OCI-LY7 (cell line): Measurements from ENCODE around the gene DVL2. TPM values are rescaled to one million over a fixed set of nuclear protein-coding genes. Genes with fewer than 3 reads are reported as not detected.
"Not testable (repeated sequence)": the region's sequence is repeated elsewhere in the genome, so short reads cannot be mapped to it uniquely, and the experiment has no call there.

Experiments used
- BruUV-seq: library from RNA; stranded (reverse); fragments of 400-500 nt; replicated peaks from 2 replicates; lab custom pipeline; 2021; lab: Mats Ljungman, UMichigan
- CTCF ChIA-PET: fragments of 300-600 bp; sonication (Branson Sonifier 250); formaldehyde crosslinking; loops from one replicate; lab custom pipeline; 2022; ENCODE audit warnings: antibody characterized with exemption; ENCODE audit not compliant: unreplicated experiment; lab: Charles Lee
- POLR2A ChIA-PET: fragments of 300-600 bp; sonication (Branson Sonifier 250); formaldehyde crosslinking; loops from one replicate; lab custom pipeline; 2022; ENCODE audit warnings: antibody characterized with exemption; lab: Charles Lee
- DNase-seq: peaks from one replicate; pipeline ENCODE4 v3.0.0-alpha.2; 2015; ENCODE audit warnings: low spot score
- H2AFZ ChIP-seq: fragments of 200-600 bp; sonication (generic), shearing (Covaris generic); 2 replicates; pipeline ENCODE4 v1.6.1; 2014; ENCODE audit warnings: mild to moderate bottlenecking, antibody characterized with exemption, low read length, moderate library complexity
- H3K27ac ChIP-seq: fragments of 200-600 bp; sonication (generic); 2 replicates; pipeline ENCODE4 v1.5.1; 2014; ENCODE audit warnings: mixed run types, low read depth, mild to moderate bottlenecking, moderate library complexity, low read length, inconsistent platforms; ENCODE audit not compliant: poor library complexity, severe bottlenecking
- H3K36me3 ChIP-seq: fragments of 200-600 bp; sonication (generic); 2 replicates; pipeline ENCODE4 v1.6.1; 2014; ENCODE audit warnings: mild to moderate bottlenecking, antibody characterized with exemption, low read length, moderate library complexity, mixed read lengths; ENCODE audit not compliant: insufficient read depth
- H3K4me1 ChIP-seq: fragments of 200-600 bp; sonication (generic); 2 replicates; pipeline ENCODE4 v1.5.1; 2014; ENCODE audit warnings: mild to moderate bottlenecking, low read length; ENCODE audit not compliant: insufficient read depth, poor library complexity, severe bottlenecking
- H3K4me2 ChIP-seq: fragments of 200-600 bp; sonication (generic); 2 replicates; pipeline ENCODE4 v1.6.1; 2014; ENCODE audit warnings: mild to moderate bottlenecking, low read length
- H3K4me3 ChIP-seq: fragments of 200-600 bp; sonication (generic); 2 replicates; pipeline ENCODE4 v1.5.1; 2014; ENCODE audit warnings: mild to moderate bottlenecking, low read depth, low read length; ENCODE audit not compliant: poor library complexity, severe bottlenecking
- H3K79me2 ChIP-seq: fragments of 200-600 bp; sonication (generic); 2 replicates; pipeline ENCODE4 v1.6.1; 2016; ENCODE audit warnings: low read depth, mild to moderate bottlenecking, low read length, moderate library complexity, mixed read lengths; ENCODE audit not compliant: insufficient read depth
- H3K9me2 ChIP-seq: fragments of 200-600 bp; sonication (generic); 2 replicates; pipeline ENCODE4 v1.6.1; 2016; ENCODE audit warnings: mild to moderate bottlenecking, low read length, mixed read lengths; ENCODE audit not compliant: insufficient read depth
- H3K9me3 ChIP-seq: fragments of 200-600 bp; sonication (generic); 2 replicates; pipeline ENCODE4 v1.6.1; 2014; ENCODE audit warnings: mild to moderate bottlenecking, mixed run types, low read length, mixed read lengths
- H4K20me1 ChIP-seq: fragments of 200-600 bp; sonication (generic); 2 replicates; pipeline ENCODE4 v1.6.1; 2014; ENCODE audit warnings: mild to moderate bottlenecking, antibody characterized with exemption, low read length, moderate library complexity, mixed read lengths; ENCODE audit not compliant: insufficient read depth
- CTCF ChIP-seq: fragments of 200-600 bp; sonication (generic); conservative IDR thresholded peaks from 2 replicates; pipeline ENCODE4 v1.5.1; 2014; ENCODE audit warnings: mild to moderate bottlenecking, antibody characterized with exemption, low read length, moderate library complexity, mixed read lengths
- EZH2phosphoT487 ChIP-seq: fragments of 200-600 bp; sonication (generic); IDR thresholded peaks from 2 replicates; pipeline ENCODE4 v1.6.1; 2018; ENCODE audit warnings: low read depth, borderline replicate concordance, mild to moderate bottlenecking, mixed run types, antibody characterized with exemption, low read length, moderate library complexity, mixed read lengths
- intact Hi-C: fragments of 100-400 bp; cut with micrococcal nuclease; formaldehyde crosslinking; loops from one replicate; pipeline ENCODE4 v1.10.0; 2022; ENCODE audit not compliant: unreplicated experiment
- total RNA-seq, 2 experiments: library from RNA; depleted of rRNA in 1 of 2; stranded (reverse); fragments of >200 nt in 1 of 2; shearing (Covaris generic) in 1 of 2; gene quantifications; 2 replicates each; pipeline ENCODE4 v1.2.3, GENCODE V29; 2014 to 2022

DVL2 gene
- total RNA-seq, 2 experiments from 2014 or later = 98.8 to 99.9 TPM

GRCh38 chr17:7184091-7184488 lies 50.2 kb downstream of the DVL2 start:
- no peak for TF ChIP-seq EZH2phosphoT487
- no peak overlapping the region for H2AFZ ChIP-seq
- no peaks in the 10 kb centered on the region for H3K4me1 ChIP-seq
- DNase-seq = no peak
- no TSS peak for BruUV-seq
- no peak overlapping the region for H3K4me2 ChIP-seq
- no peaks in the 10 kb centered on the region for H4K20me1 ChIP-seq
- H3K36me3 ChIP-seq = no peaks in the 10 kb centered on the region
- intact Hi-C loops = no loop called here
- no peak overlapping the region for H3K4me3 ChIP-seq
- CTCF ChIA-PET = no interaction called here
- no peaks in the 10 kb centered on the region for H3K9me2 ChIP-seq
- no peaks in the 10 kb centered on the region for H3K9me3 ChIP-seq
- POLR2A ChIA-PET = no interaction called here
- no peaks in the 10 kb centered on the region for H3K79me2 ChIP-seq
- H3K27ac ChIP-seq = no peak overlapping the region

- CTCF ChIA-PET = no interaction called here
- POLR2A ChIA-PET = no interaction called here
- H3K4me2 ChIP-seq = no peak overlapping the region
Measured at GRCh38 chr17:7183433-7184090, 50.8 kb downstream of the DVL2 start.

GRCh38 chr17:7182101-7182500 lies 52.2 kb downstream of the DVL2 start:
- H3K4me3 ChIP-seq, H3K36me3 ChIP-seq, H3K4me2 ChIP-seq, H3K27ac ChIP-seq, BruUV-seq, DNase-seq, H4K20me1 ChIP-seq, H3K9me3 ChIP-seq, H3K9me2 ChIP-seq, CTCF ChIA-PET, H2AFZ ChIP-seq, H3K79me2 ChIP-seq, intact Hi-C loops, H3K4me1 ChIP-seq: not testable (repeated sequence)
- POLR2A ChIA-PET = interaction anchor here (0.6 kb wide), 1 partner anchor 33 kb away, joined by 3 read pairs; no protein-coding TSS in a partner anchor

More at GRCh38 chr17:7183433-7184090, 50.8 kb downstream of the DVL2 start:
- H3K36me3 ChIP-seq = no peaks in the 10 kb centered on the region
- no peaks in the 10 kb centered on the region for H3K9me2 ChIP-seq
- H3K4me1 ChIP-seq = no peaks in the 10 kb centered on the region
- H3K79me2 ChIP-seq = no peaks in the 10 kb centered on the region
- intact Hi-C loops = no loop called here
- no peak overlapping the region for H3K27ac ChIP-seq
- no peaks in the 10 kb centered on the region for H4K20me1 ChIP-seq
- H3K9me3 ChIP-seq = no peaks in the 10 kb centered on the region
- no peak overlapping the region for H3K4me3 ChIP-seq
- DNase-seq = no peak
- no peak for TF ChIP-seq CTCF
- no peak for TF ChIP-seq EZH2phosphoT487
- no peak overlapping the region for H2AFZ ChIP-seq
- no TSS peak for BruUV-seq
